Measurements from ENCODE around the gene RNU6-8.

DNA sequence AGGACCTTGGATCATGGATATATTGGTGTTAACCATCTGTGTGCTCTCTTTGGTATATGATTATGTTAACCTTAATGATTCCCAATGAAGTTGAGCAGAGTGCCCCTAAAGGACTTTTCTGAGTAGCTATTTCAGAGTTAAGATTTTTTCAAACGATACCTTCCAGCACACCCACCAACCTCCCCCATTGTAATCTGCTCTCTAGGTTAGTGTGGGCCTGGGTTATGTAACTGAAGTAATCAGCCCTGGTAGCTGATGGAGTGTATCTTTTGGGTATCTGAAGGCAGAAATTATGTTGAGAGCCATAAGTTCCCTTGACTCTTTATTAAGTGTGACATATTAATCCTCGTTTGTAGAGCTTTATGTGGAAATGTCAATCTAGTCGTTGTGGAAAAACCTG lies 47.6 kb upstream of the RNU6-8 start:
- TF ChIP-seq NR2C2 (IDR thresholded peaks at IDR 0.05; ENCODE audit: borderline replicate concordance, control insufficient read depth, insufficient read length, low read depth) (no peak), PAX5 (IDR thresholded peaks at IDR 0.05; ENCODE audit: borderline replicate concordance, low read depth, low read length) (no peak), GABPA (IDR thresholded peaks at IDR 0.05; ENCODE audit: low read depth) (no peak)
- TF ChIP-seq, protein P1, sequence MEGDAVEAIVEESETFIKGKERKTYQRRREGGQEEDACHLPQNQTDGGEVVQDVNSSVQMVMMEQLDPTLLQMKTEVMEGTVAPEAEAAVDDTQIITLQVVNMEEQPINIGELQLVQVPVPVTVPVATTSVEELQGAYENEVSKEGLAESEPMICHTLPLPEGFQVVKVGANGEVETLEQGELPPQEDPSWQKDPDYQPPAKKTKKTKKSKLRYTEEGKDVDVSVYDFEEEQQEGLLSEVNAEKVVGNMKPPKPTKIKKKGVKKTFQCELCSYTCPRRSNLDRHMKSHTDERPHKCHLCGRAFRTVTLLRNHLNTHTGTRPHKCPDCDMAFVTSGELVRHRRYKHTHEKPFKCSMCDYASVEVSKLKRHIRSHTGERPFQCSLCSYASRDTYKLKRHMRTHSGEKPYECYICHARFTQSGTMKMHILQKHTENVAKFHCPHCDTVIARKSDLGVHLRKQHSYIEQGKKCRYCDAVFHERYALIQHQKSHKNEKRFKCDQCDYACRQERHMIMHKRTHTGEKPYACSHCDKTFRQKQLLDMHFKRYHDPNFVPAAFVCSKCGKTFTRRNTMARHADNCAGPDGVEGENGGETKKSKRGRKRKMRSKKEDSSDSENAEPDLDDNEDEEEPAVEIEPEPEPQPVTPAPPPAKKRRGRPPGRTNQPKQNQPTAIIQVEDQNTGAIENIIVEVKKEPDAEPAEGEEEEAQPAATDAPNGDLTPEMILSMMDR (IDR thresholded peaks at IDR 0.05 in 2 of 3, conservative IDR thresholded peaks at IDR 0.05 in 1 of 3; ENCODE audit: control insufficient read depth in 2 of 3, extremely low read depth in 1 of 3, insufficient read depth in 1 of 3, low read depth in 3 of 3, low read length in 3 of 3) = no peak
- TF ChIP-seq, protein P2, sequence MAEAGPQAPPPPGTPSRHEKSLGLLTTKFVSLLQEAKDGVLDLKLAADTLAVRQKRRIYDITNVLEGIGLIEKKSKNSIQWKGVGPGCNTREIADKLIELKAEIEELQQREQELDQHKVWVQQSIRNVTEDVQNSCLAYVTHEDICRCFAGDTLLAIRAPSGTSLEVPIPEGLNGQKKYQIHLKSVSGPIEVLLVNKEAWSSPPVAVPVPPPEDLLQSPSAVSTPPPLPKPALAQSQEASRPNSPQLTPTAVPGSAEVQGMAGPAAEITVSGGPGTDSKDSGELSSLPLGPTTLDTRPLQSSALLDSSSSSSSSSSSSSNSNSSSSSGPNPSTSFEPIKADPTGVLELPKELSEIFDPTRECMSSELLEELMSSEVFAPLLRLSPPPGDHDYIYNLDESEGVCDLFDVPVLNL (IDR thresholded peaks at IDR 0.05; ENCODE audit: low read depth, low read length) = no peak

Data from GM12878 (cell line).